Heart left ventricle (tissue), 16 donors: ENCODE data around the gene ALPK3. TPM values are rescaled to one million over a fixed set of nuclear protein-coding genes. Genes with fewer than 3 reads are reported as not detected.

Experiments
- ATAC-seq, 4 donors: fragments of 200-7000 bp; cut with Tn5 transposase; one replicate each; pipeline ENCODE4 v1.9.1; 2020 to 2022; ENCODE audit warnings: moderate library complexity in 4 of 4, mild to moderate bottlenecking in 3 of 4, moderate number of reproducible peaks in 1 of 4
- DNase-seq, 5 donors: peaks; one replicate each; pipeline ENCODE4 v3.0.0-alpha.2; 2020
- H3K27ac ChIP-seq, 12 donors: fragments of 200-600 bp; sonication (generic) in 4 of 12; one replicate each; pipeline versions ENCODE4 v1.5.0 to v1.8.0; 2016 to 2022; ENCODE audit warnings: mild to moderate bottlenecking in 2 of 12
- H3K27me3 ChIP-seq, 9 donors: fragments of 200-600 bp; sonication (generic) in 2 of 9; one replicate each; pipeline versions ENCODE4 v1.5.1 to v1.8.0; 2016 to 2022; ENCODE audit warnings: mild to moderate bottlenecking in 3 of 9
- H3K36me3 ChIP-seq, 9 donors: fragments of 200-600 bp; sonication (generic) in 2 of 9; one replicate each; pipeline versions ENCODE4 v1.5.0 to v1.8.0; 2018 to 2022; ENCODE audit warnings: mild to moderate bottlenecking in 2 of 9
- H3K4me1 ChIP-seq, 12 donors: fragments of 200-600 bp; sonication (generic) in 4 of 12; one replicate each; pipeline versions ENCODE4 v1.5.0 to v1.8.0; 2016 to 2022; ENCODE audit warnings: mild to moderate bottlenecking in 3 of 12
- H3K4me3 ChIP-seq, 12 donors: fragments of 200-600 bp; sonication (generic) in 4 of 12; one replicate each; pipeline versions ENCODE4 v1.5.0 to v1.8.0; 2017 to 2022; ENCODE audit warnings: mild to moderate bottlenecking in 9 of 12, moderate library complexity in 4 of 12
- H3K9me3 ChIP-seq, 12 donors: fragments of 200-600 bp; sonication (generic) in 4 of 12; one replicate each; pipeline versions ENCODE4 v1.5.0 to v1.8.0; 2016 to 2022; ENCODE audit warnings: mild to moderate bottlenecking in 1 of 12
- CTCF ChIP-seq, 12 donors: fragments of 200-600 bp; sonication (generic) in 4 of 12; IDR thresholded peaks; one replicate each; pipeline versions ENCODE4 v1.5.0 to v1.8.0; 2018 to 2022; ENCODE audit warnings: antibody characterized with exemption in 12 of 12, mild to moderate bottlenecking in 5 of 12
- POLR2A ChIP-seq, 2 donors: fragments of 450-650 bp; IDR thresholded peaks; one replicate each; pipeline ENCODE4 v1.6.1; 2017; ENCODE audit warnings: antibody characterized with exemption in 2 of 2, mild to moderate bottlenecking in 2 of 2, moderate library complexity in 2 of 2
- WGBS, 4 donors: extraction: QIAGEN DNeasy Blood & Tissue Kit in 2 of 4; methylation state at CpG; one replicate each; pipeline versions ENCODE4 v1.1.5 to v1.1.7; 2013 to 2018; 5-methylcytosine and 5-hydroxymethylcytosine counted together
- intact Hi-C, 10 donors: fragments of 100-400 bp; cut with DNase I; formaldehyde crosslinking; loops; one replicate each; pipeline versions ENCODE4 v1.11.1 to v1.14.2; 2022
- polyA plus RNA-seq, 2 donors: library from polyadenylated mRNA; stranded (reverse); fragments of 200-250 nt; gene quantifications; one replicate each; pipeline ENCODE4 v1.2.3, GENCODE V29; 2013
- total RNA-seq, 9 donors: library from RNA; depleted of rRNA in 2 of 9; stranded (reverse); fragments of >200 nt in 2 of 9; fragmentation: NEBNext Ultra II Directional in 3 of 9; extraction: Animal tissue kit (Norgen Biotek cat#: 25700) in 3 of 9; gene quantifications; one replicate each; pipeline versions ENCODE4 v1.1.0 to v1.2.4, GENCODE V29; 2016 to 2023
- donor health status: ischemic (EF 13 %, LVEDD 7.1; RV severe dilation, severe dysfunction).
- donor health status: healthy with polysubstance abuse.
- donor health status: DM: no; HTN: yes; CAD: no.
- donor health status: DM: no; HTN: no; CAD: no.
- donor health status: ischemic (EF 25% LVEDD 6.9; RV normal size, moderate dysfunction).
- donor health status: ischemic (EF 25% LVEDD 5.7; RV mildly dilated, moderate dysfunction).
- donor health status: healthy.
- donor health status: DM: yes; HTN: yes; CAD: no.
- donor health status: ischemic (EF 35%, LVEDD 5.7; RV mildly dilated, moderate dysfunction).
- donor health status: nonischemic (EF 11% LVEDD 7.7; RV severe dilation, severe dysfunction).
- donor health status: DM: yes; HTN: yes; CAD: no.
- donor health status: PGD.
- donor health status: ischemic (EF 29% LVEDD 5.4; RV normal size, mild dysfunction).
- donor health status: nonischemic (EF 23%, LVEDD 6.1; RV moderate dilation, normal function).

The ALPK3 gene
- total and polyA plus RNA-seq, 11 donors: 82.2 to 258 (median 144) TPM

- Histone ChIP-seq H3K9me3 (no peaks in the 10 kb centered on the region), H3K4me1 (peaks cover 0 to 42% (median 16%) of the 10 kb centered on the region in 12 donors), H3K27ac (no peak overlapping the region), H3K4me3 (no peak overlapping the region), H3K36me3 (peaks cover 0 to 79% (median 67%) of the 10 kb centered on the region in 9 donors), H3K27me3 (no peaks in the 10 kb centered on the region)
- intact Hi-C loops: loop anchor here in 3 of 10 donors (2.0 to 10.0 kb wide), 3 partner anchors 15 to 187 kb away; no protein-coding TSS in a partner anchor
- no peak for ATAC-seq
- DNase-seq: no peak
- TF ChIP-seq CTCF (IDR thresholded peaks at IDR 0.05) (no peak), POLR2A (IDR thresholded peaks at IDR 0.05) (no peak)
- WGBS, 4 donors: 86 to 92% (median 89%) methylated on average over 1 of the region's 1 CpG
Measured at GRCh38 chr15:84781495-84781894, 35.7 kb upstream of the ALPK3 start.

GRCh38 chr15:84782346-84782745 lies 34.8 kb upstream of the ALPK3 start:
- no peaks in the 10 kb centered on the region for H3K27me3 ChIP-seq
- peaks cover 0 to 83% (median 67%) of the 10 kb centered on the region in 9 donors for H3K36me3 ChIP-seq
- H3K4me3 ChIP-seq: no peak overlapping the region
- ATAC-seq: no peak
- TF ChIP-seq CTCF (IDR thresholded peaks at IDR 0.05) (no peak), POLR2A (IDR thresholded peaks at IDR 0.05) (no peak)
- intact Hi-C loops: loop anchor here in 2 of 10 donors (10.0 kb wide), 2 partner anchors 58 to 188 kb away; no protein-coding TSS in a partner anchor
- DNase-seq: no peak
- H3K27ac ChIP-seq: no peak overlapping the region
- no peaks in the 10 kb centered on the region for H3K9me3 ChIP-seq
- H3K4me1 ChIP-seq: peaks cover 0 to 41% (median 22%) of the 10 kb centered on the region in 12 donors

GRCh38 chr15:84783493-84784251 lies 33.5 kb upstream of the ALPK3 start:
- H3K27ac ChIP-seq: no peak overlapping the region
- no peaks in the 10 kb centered on the region for H3K27me3 ChIP-seq
- peaks cover 3 to 55% (median 35%) of the 10 kb centered on the region in 12 donors for H3K4me1 ChIP-seq
- DNase-seq: no peak
- 70 to 79% (median 73%) methylated on average over 9 to 12 of the region's 12 CpGs for WGBS, 4 donors
- H3K4me3 ChIP-seq: no peak overlapping the region
- intact Hi-C loops: loop anchor here in 2 of 10 donors (10.0 kb wide), 2 partner anchors 59 to 189 kb away; no protein-coding TSS in a partner anchor
- H3K9me3 ChIP-seq: no peaks in the 10 kb centered on the region
- H3K36me3 ChIP-seq: peaks cover 0 to 73% (median 58%) of the 10 kb centered on the region in 9 donors
- ATAC-seq: no peak
- TF ChIP-seq POLR2A (IDR thresholded peaks at IDR 0.05): no peak
- no peak for TF ChIP-seq CTCF (IDR thresholded peaks at IDR 0.05)

GRCh38 chr15:84784262-84784661 lies 32.9 kb upstream of the ALPK3 start:
- H3K36me3 ChIP-seq: peaks cover 0 to 73% (median 55%) of the 10 kb centered on the region in 9 donors
- no peak for DNase-seq
- no peak overlapping the region for H3K4me3 ChIP-seq
- H3K27me3 ChIP-seq: no peaks in the 10 kb centered on the region
- TF ChIP-seq POLR2A (IDR thresholded peaks at IDR 0.05) (no peak), CTCF (IDR thresholded peaks at IDR 0.05) (no peak)
- peaks cover 3 to 58% (median 34%) of the 10 kb centered on the region in 12 donors for H3K4me1 ChIP-seq
- ATAC-seq: peak in 1 of 4 donors; percentile 27
- H3K9me3 ChIP-seq: no peaks in the 10 kb centered on the region
- 94 to 100% (median 98%) methylated on average over 2 to 17 of the region's 17 CpGs for WGBS, 4 donors
- intact Hi-C loops: loop anchor here in 2 of 10 donors (10.0 kb wide), 2 partner anchors 59 to 189 kb away; no protein-coding TSS in a partner anchor
- H3K27ac ChIP-seq: peak overlapping the region in 2 of 12 donors; percentile 71 to 77
